Suprapubic skin (tissue), 4 donors: ENCODE results near the gene GPC4.

ENCODE experiments used
- CTCF ChIP-seq, 2 donors: fragments of 200-600 bp in 1 of 2; fragments of 450-650 bp in 1 of 2; sonication (generic) in 1 of 2; IDR thresholded peaks; one replicate each; pipeline ENCODE4 v1.5.1; 2016 to 2019; ENCODE audit warnings: antibody characterized with exemption in 2 of 2, mild to moderate bottlenecking in 1 of 2, moderate library complexity in 1 of 2
- EP300 ChIP-seq: sonication (generic); formaldehyde crosslinking; IDR thresholded peaks from one replicate; pipeline ENCODE4 v1.6.1; 2017; ENCODE audit warnings: antibody characterized with exemption
- POLR2A ChIP-seq, 2 donors: fragments of 450-650 bp; IDR thresholded peaks; one replicate each; pipeline ENCODE4 v1.6.1; 2017; ENCODE audit warnings: antibody characterized with exemption in 2 of 2, mild to moderate bottlenecking in 2 of 2, moderate library complexity in 2 of 2
- POLR2AphosphoS5 ChIP-seq, 3 donors: sonication (generic); formaldehyde crosslinking; IDR thresholded peaks; one replicate each; pipeline ENCODE4 v1.6.1; 2017; ENCODE audit warnings: antibody characterized with exemption in 3 of 3

DNA sequence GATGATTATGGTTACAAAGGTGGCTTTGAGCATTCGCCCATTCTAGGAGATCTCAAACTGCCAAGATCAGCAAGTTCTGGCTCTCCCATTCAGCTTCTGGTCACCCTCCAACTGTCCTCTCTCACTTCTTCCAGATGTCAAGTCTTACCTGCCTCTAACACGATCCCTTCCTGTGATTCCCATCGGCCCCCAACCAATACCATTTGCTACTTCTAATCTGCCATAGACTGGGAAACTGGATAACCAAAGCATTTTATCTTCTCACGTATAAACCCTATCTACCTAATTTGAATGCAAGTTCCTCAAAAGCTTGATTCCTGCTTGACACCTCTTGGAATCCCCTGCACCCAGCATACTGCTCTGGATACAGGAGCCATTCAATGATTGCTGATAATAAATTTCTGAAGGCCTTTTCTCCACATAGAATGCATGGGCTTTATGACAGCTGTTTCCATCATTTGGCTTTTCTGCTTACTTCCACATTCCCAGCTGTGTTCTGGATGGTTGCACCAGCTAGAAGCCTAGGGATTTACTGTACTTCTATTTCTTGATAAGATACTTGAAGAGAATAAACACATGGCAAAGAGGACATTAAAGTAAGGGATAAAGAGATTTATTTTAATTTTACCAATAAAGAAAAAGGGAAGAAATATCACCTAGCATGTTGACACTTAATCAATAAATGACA, 9.6 kb downstream of the GPC4 start:
- no peak for TF ChIP-seq POLR2A (IDR thresholded peaks at IDR 0.05)
- TF ChIP-seq CTCF (IDR thresholded peaks at IDR 0.05) = no peak
- no peak for TF ChIP-seq EP300
- no peak for TF ChIP-seq POLR2AphosphoS5 (IDR thresholded peaks at IDR 0.05)
